ENCODE measurements around the gene COX5B. TPM values are rescaled to one million over a fixed set of nuclear protein-coding genes. Genes with fewer than 3 reads are reported as not detected.

The COX5B gene
- total and polyA plus RNA-seq, 9 of the 15 experiments (the other 6 are each of a cell fraction or from before 2014, with no cell fraction given) = 154 to 1,424 (median 487) TPM

DNA sequence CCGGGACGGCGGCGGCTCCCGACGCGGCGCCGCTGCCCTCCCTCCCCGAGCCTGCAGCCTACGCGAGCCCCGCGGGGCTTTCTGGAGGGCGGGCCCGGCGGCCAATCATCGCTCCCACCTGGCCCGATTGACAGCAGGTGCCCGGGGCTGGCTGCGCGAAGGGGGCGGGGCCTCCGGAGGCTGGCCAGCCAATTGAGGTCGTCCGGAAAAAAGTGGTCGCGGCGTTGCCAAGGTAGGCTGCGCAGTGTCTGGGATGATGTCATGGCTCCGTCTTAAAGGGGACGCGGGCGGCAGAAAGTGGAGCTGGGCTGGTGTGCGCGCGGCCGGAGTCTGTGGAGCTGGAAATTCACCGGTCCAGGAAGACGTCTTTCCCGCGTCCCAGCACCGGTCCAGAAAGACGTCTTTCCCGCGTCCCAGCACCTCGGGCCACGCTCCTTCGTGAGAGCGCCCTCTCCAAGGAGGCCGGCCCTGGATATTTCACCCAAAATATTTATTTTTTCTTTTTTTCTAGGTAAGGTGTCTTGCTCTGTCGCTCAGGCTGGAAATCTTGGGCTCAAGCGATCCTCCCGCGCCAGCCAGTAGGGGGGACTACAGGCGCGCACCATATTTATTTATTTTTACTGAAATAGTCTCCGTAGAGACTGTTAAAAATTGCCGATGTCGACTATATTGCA, 18.2 kb downstream of the COX5B start, which contains the start of gene ACTR1B (continued):
- TF ChIP-seq JUN (IDR thresholded peaks at IDR 0.05; ENCODE audit: borderline replicate concordance, low read depth, low read length) = peak; percentile 97
- TF ChIP-seq JUN (CRISPR knock-in tag; IDR thresholded peaks at IDR 0.05; ENCODE audit: borderline replicate concordance) = peak; percentile 72; the same call in 1 of the 2 replicates
- TF ChIP-seq ZNF76 (CRISPR knock-in tag; IDR thresholded peaks at IDR 0.05; ENCODE audit: borderline replicate concordance) = no peak
- peak; percentile 44; the same call in 1 of the 2 replicates for TF ChIP-seq DPF2 (IDR thresholded peaks at IDR 0.05)
- TF ChIP-seq, protein P1, sequence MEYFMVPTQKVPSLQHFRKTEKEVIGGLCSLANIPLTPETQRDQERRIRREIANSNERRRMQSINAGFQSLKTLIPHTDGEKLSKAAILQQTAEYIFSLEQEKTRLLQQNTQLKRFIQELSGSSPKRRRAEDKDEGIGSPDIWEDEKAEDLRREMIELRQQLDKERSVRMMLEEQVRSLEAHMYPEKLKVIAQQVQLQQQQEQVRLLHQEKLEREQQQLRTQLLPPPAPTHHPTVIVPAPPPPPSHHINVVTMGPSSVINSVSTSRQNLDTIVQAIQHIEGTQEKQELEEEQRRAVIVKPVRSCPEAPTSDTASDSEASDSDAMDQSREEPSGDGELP (CRISPR knock-in tag; IDR thresholded peaks at IDR 0.05; ENCODE audit: borderline replicate concordance) = peak; percentile 74
- no peak for TF ChIP-seq ZZZ3 (IDR thresholded peaks at IDR 0.05)
- TF ChIP-seq ZNF23 (CRISPR knock-in tag; IDR thresholded peaks at IDR 0.05) = no peak
- TF ChIP-seq, protein P2, sequence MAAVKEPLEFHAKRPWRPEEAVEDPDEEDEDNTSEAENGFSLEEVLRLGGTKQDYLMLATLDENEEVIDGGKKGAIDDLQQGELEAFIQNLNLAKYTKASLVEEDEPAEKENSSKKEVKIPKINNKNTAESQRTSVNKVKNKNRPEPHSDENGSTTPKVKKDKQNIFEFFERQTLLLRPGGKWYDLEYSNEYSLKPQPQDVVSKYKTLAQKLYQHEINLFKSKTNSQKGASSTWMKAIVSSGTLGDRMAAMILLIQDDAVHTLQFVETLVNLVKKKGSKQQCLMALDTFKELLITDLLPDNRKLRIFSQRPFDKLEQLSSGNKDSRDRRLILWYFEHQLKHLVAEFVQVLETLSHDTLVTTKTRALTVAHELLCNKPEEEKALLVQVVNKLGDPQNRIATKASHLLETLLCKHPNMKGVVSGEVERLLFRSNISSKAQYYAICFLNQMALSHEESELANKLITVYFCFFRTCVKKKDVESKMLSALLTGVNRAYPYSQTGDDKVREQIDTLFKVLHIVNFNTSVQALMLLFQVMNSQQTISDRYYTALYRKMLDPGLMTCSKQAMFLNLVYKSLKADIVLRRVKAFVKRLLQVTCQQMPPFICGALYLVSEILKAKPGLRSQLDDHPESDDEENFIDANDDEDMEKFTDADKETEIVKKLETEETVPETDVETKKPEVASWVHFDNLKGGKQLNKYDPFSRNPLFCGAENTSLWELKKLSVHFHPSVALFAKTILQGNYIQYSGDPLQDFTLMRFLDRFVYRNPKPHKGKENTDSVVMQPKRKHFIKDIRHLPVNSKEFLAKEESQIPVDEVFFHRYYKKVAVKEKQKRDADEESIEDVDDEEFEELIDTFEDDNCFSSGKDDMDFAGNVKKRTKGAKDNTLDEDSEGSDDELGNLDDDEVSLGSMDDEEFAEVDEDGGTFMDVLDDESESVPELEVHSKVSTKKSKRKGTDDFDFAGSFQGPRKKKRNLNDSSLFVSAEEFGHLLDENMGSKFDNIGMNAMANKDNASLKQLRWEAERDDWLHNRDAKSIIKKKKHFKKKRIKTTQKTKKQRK (IDR thresholded peaks at IDR 0.05; ENCODE audit: borderline replicate concordance, low read depth, low read length) = no peak
- TF ChIP-seq ERF (CRISPR knock-in tag; IDR thresholded peaks at IDR 0.05) = no peak
- peak in 2 of 3 experiments; percentile 42 to 44 for TF ChIP-seq YY1 (IDR thresholded peaks at IDR 0.05; ENCODE audit: borderline replicate concordance in 1 of 3, control insufficient read depth in 1 of 3, extremely low read depth in 1 of 3, insufficient read depth in 3 of 3, insufficient read length in 1 of 3, insufficient replicate concordance in 2 of 3, low read depth in 1 of 3, low read length in 2 of 3)
- TF ChIP-seq EGR1 (conservative IDR thresholded peaks at IDR 0.05) = 0 out of 2 replicates have a peak, but pooled peaks have one; percentile 25
- no peak for TF ChIP-seq ZNF175 (CRISPR knock-in tag; IDR thresholded peaks at IDR 0.05; ENCODE audit: low read depth)
- no peak for TF ChIP-seq ARHGAP35 (IDR thresholded peaks at IDR 0.05; ENCODE audit: partially characterized antibody)
- no peak for TF ChIP-seq GTF2A2 (tag; IDR thresholded peaks at IDR 0.05)
- no peak for TF ChIP-seq ETV5 (CRISPR knock-in tag; IDR thresholded peaks at IDR 0.05; ENCODE audit: low read depth)
- TF ChIP-seq GTF2F1 (IDR thresholded peaks at IDR 0.05; ENCODE audit: low read depth, low read length) = no peak; the same call in 1 of the 2 replicates
- TF ChIP-seq ZNF133 (CRISPR knock-in tag; IDR thresholded peaks at IDR 0.05) = no peak
- TF ChIP-seq RBM25 (IDR thresholded peaks at IDR 0.05; ENCODE audit: low read depth, low read length, severe bottlenecking) = peak; percentile 97
- peak; percentile 52; the same call in 1 of the 2 replicates for TF ChIP-seq NBN (IDR thresholded peaks at IDR 0.05; ENCODE audit: low read depth)
- TF ChIP-seq, protein P3, sequence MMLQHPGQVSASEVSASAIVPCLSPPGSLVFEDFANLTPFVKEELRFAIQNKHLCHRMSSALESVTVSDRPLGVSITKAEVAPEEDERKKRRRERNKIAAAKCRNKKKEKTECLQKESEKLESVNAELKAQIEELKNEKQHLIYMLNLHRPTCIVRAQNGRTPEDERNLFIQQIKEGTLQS (IDR thresholded peaks at IDR 0.05) = peak; percentile 98
- TF ChIP-seq, protein P3 (CRISPR knock-in tag; conservative IDR thresholded peaks at IDR 0.05) = peak; percentile 92

Measured in K562 (cell line).